ENCODE results near the gene ICE1. TPM values are rescaled to one million over a fixed set of nuclear protein-coding genes. Genes with fewer than 3 reads are reported as not detected.

Gene ICE1
- total RNA-seq, 1 donor from 2014 or later, result 56.5 TPM

DNA sequence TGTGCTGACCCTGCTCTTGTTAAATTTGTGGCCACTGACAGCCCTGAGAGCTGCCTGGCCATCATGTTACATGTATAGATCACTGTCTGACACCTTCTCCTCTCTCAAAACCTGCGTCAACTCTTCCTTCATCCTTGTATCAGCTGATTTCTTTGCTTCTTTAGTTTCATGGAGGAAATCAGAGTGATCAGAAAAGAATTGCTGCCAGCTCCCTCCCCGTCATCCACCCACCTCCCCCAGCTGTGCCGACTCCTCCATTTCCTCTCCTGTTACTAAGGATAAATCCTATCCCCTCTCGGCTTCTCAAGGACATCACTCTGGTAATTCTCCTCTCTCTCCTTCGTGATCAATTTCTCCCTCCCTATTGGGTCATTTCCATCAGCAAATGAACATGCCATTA lies 108.9 kb downstream of the ICE1 start:
- DNase-seq, result no peak
- H3K27me3 Mint-ChIP-seq (ENCODE audit: unreplicated experiment), result peaks cover 5% of the 10 kb centered on the region
- peaks cover 11% of the 10 kb centered on the region for H3K9me3 Mint-ChIP-seq (ENCODE audit: unreplicated experiment)
- H3K27ac Mint-ChIP-seq (ENCODE audit: unreplicated experiment), result no peak overlapping the region
- H3K36me3 Mint-ChIP-seq (ENCODE audit: unreplicated experiment), result peaks cover 13% of the 10 kb centered on the region
- TF ChIP-seq, protein P1, sequence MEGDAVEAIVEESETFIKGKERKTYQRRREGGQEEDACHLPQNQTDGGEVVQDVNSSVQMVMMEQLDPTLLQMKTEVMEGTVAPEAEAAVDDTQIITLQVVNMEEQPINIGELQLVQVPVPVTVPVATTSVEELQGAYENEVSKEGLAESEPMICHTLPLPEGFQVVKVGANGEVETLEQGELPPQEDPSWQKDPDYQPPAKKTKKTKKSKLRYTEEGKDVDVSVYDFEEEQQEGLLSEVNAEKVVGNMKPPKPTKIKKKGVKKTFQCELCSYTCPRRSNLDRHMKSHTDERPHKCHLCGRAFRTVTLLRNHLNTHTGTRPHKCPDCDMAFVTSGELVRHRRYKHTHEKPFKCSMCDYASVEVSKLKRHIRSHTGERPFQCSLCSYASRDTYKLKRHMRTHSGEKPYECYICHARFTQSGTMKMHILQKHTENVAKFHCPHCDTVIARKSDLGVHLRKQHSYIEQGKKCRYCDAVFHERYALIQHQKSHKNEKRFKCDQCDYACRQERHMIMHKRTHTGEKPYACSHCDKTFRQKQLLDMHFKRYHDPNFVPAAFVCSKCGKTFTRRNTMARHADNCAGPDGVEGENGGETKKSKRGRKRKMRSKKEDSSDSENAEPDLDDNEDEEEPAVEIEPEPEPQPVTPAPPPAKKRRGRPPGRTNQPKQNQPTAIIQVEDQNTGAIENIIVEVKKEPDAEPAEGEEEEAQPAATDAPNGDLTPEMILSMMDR (IDR thresholded peaks at IDR 0.05; ENCODE audit: partially characterized antibody, unreplicated experiment), result no peak
- H3K4me3 Mint-ChIP-seq (ENCODE audit: unreplicated experiment), result no peak overlapping the region
- peaks cover 2% of the 10 kb centered on the region for H3K4me1 Mint-ChIP-seq (ENCODE audit: low read depth, unreplicated experiment)

- H3K36me3 Mint-ChIP-seq (ENCODE audit: unreplicated experiment), result peaks cover 13% of the 10 kb centered on the region
- TF ChIP-seq, protein P1 (IDR thresholded peaks at IDR 0.05; ENCODE audit: partially characterized antibody, unreplicated experiment), result no peak
- DNase-seq, result no peak
- H3K4me1 Mint-ChIP-seq (ENCODE audit: low read depth, unreplicated experiment), result peaks cover 9% of the 10 kb centered on the region
- H3K4me3 Mint-ChIP-seq (ENCODE audit: unreplicated experiment), result no peak overlapping the region
- H3K27me3 Mint-ChIP-seq (ENCODE audit: unreplicated experiment), result peaks cover 5% of the 10 kb centered on the region
- H3K9me3 Mint-ChIP-seq (ENCODE audit: unreplicated experiment), result peaks cover 12% of the 10 kb centered on the region
- H3K27ac Mint-ChIP-seq (ENCODE audit: unreplicated experiment), result no peak overlapping the region
These were observed 110.0 kb downstream of the ICE1 start for GRCh38 chr5:5532306-5533076.

- peaks cover 8% of the 10 kb centered on the region for H3K27me3 Mint-ChIP-seq (ENCODE audit: unreplicated experiment)
- peaks cover 13% of the 10 kb centered on the region for H3K36me3 Mint-ChIP-seq (ENCODE audit: unreplicated experiment)
These were observed 111.5 kb downstream of the ICE1 start for GRCh38 chr5:5533927-5534326.

DNA sequence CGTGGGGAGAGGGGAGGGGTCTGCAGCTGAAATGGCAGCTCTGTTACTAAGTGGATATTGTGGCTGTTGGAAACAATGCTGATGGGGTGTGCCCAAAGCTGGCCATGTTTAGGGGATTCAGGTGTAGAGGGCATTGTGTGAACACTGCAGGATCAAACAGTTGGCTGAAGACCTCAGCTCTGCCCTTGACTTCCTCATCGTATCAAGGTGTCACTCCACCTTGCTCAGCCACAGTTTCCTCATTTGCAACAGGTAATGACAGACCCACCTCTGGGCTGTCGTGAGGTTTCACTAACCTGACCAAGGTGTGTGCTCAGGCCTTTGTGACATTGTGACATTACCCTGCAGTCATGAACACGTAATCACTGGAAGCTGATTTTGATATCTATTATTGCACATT lies 111.9 kb downstream of the ICE1 start:
- H3K4me1 Mint-ChIP-seq (ENCODE audit: low read depth, unreplicated experiment), result peaks cover 18% of the 10 kb centered on the region
- TF ChIP-seq, protein P1 (IDR thresholded peaks at IDR 0.05; ENCODE audit: partially characterized antibody, unreplicated experiment), result no peak
- H3K27ac Mint-ChIP-seq (ENCODE audit: unreplicated experiment), result no peak overlapping the region
- peaks cover 10% of the 10 kb centered on the region for H3K9me3 Mint-ChIP-seq (ENCODE audit: unreplicated experiment)
- DNase-seq, result no peak
- H3K27me3 Mint-ChIP-seq (ENCODE audit: unreplicated experiment), result peaks cover 8% of the 10 kb centered on the region
- H3K4me3 Mint-ChIP-seq (ENCODE audit: unreplicated experiment), result no peak overlapping the region
- H3K36me3 Mint-ChIP-seq (ENCODE audit: unreplicated experiment), result peaks cover 13% of the 10 kb centered on the region

More at GRCh38 chr5:5533927-5534326, 111.5 kb downstream of the ICE1 start:
- DNase-seq, result no peak
- no peak overlapping the region for H3K4me3 Mint-ChIP-seq (ENCODE audit: unreplicated experiment)
- TF ChIP-seq, protein P1 (IDR thresholded peaks at IDR 0.05; ENCODE audit: partially characterized antibody, unreplicated experiment), result no peak
- H3K27ac Mint-ChIP-seq (ENCODE audit: unreplicated experiment), result no peak overlapping the region
- H3K4me1 Mint-ChIP-seq (ENCODE audit: low read depth, unreplicated experiment), result peaks cover 15% of the 10 kb centered on the region
- peaks cover 11% of the 10 kb centered on the region for H3K9me3 Mint-ChIP-seq (ENCODE audit: unreplicated experiment)

- no peak for DNase-seq
- Mint-ChIP-seq H3K27me3 (ENCODE audit: unreplicated experiment) (peaks cover 8% of the 10 kb centered on the region), H3K27ac (ENCODE audit: unreplicated experiment) (no peak overlapping the region), H3K4me3 (ENCODE audit: unreplicated experiment) (no peak overlapping the region), H3K4me1 (ENCODE audit: low read depth, unreplicated experiment) (peaks cover 30% of the 10 kb centered on the region), H3K36me3 (ENCODE audit: unreplicated experiment) (peaks cover 8% of the 10 kb centered on the region), H3K9me3 (ENCODE audit: unreplicated experiment) (peaks cover 12% of the 10 kb centered on the region)
- TF ChIP-seq, protein P1 (IDR thresholded peaks at IDR 0.05; ENCODE audit: partially characterized antibody, unreplicated experiment), result no peak
These were observed 114.4 kb downstream of the ICE1 start for GRCh38 chr5:5536871-5537270.

Measured in glutamatergic neuron (in vitro differentiated cells).